T-helper 1 cell treated with Interleukin-12 subunit alpha and Interleukin-12 subunit beta and Interleukin-4 antibody, amounts not matched to agents 30 μg/mL and 1 μg/mL, for 36 hours (primary cell): ENCODE measurements around the gene PDE4C.

Experiments
- H3K27ac Mint-ChIP-seq: one replicate; pipeline ENCODE4 v1.8.0; 2021; ENCODE audit warnings: mild to moderate bottlenecking, mixed read lengths
- H3K27me3 Mint-ChIP-seq: one replicate; pipeline ENCODE4 v1.8.0; 2021; ENCODE audit warnings: low read depth, mixed read lengths
- H3K36me3 Mint-ChIP-seq: one replicate; pipeline ENCODE4 v1.8.0; 2021; ENCODE audit warnings: low read depth, mixed read lengths
- H3K4me1 Mint-ChIP-seq: one replicate; pipeline ENCODE4 v1.8.0; 2021; ENCODE audit warnings: low read depth, mixed read lengths
- H3K4me3 Mint-ChIP-seq: one replicate; pipeline ENCODE4 v1.8.0; 2021; ENCODE audit warnings: mild to moderate bottlenecking, moderate library complexity, mixed read lengths
- H3K9me3 Mint-ChIP-seq: one replicate; pipeline ENCODE4 v1.8.0; 2021; ENCODE audit warnings: mixed read lengths

PDE4C gene

GRCh38 chr19:18183529-18183928, 42.7 kb downstream of the PDE4C start:
- peaks cover 1% of the 10 kb centered on the region for H3K4me1 Mint-ChIP-seq

GRCh38 chr19:18179957-18180356, 46.3 kb downstream of the PDE4C start:
- H3K4me1 Mint-ChIP-seq: peaks cover 6% of the 10 kb centered on the region
- no peaks in the 10 kb centered on the region for H3K27me3 Mint-ChIP-seq
- H3K4me3 Mint-ChIP-seq: no peak overlapping the region
- H3K9me3 Mint-ChIP-seq: no peaks in the 10 kb centered on the region
- H3K27ac Mint-ChIP-seq: no peak overlapping the region
- H3K36me3 Mint-ChIP-seq: peaks cover 19% of the 10 kb centered on the region

More at GRCh38 chr19:18183529-18183928, 42.7 kb downstream of the PDE4C start:
- peaks cover 2% of the 10 kb centered on the region for H3K36me3 Mint-ChIP-seq
- H3K9me3 Mint-ChIP-seq: no peaks in the 10 kb centered on the region
- H3K4me3 Mint-ChIP-seq: no peak overlapping the region
- H3K27ac Mint-ChIP-seq: no peak overlapping the region
- no peaks in the 10 kb centered on the region for H3K27me3 Mint-ChIP-seq

- Mint-ChIP-seq H3K4me1 (peaks cover 22% of the 10 kb centered on the region), H3K36me3 (peaks cover 20% of the 10 kb centered on the region), H3K9me3 (no peaks in the 10 kb centered on the region), H3K4me3 (peak overlapping the region; percentile 28), H3K27ac (no peak overlapping the region), H3K27me3 (no peaks in the 10 kb centered on the region)
These were observed 49.6 kb downstream of the PDE4C start for GRCh38 chr19:18176367-18177310.

GRCh38 chr19:18174983-18175382, 51.3 kb downstream of the PDE4C start:
- Mint-ChIP-seq H3K4me1 (peaks cover 21% of the 10 kb centered on the region), H3K9me3 (no peaks in the 10 kb centered on the region), H3K27me3 (no peaks in the 10 kb centered on the region), H3K27ac (no peak overlapping the region), H3K36me3 (peaks cover 22% of the 10 kb centered on the region), H3K4me3 (peak overlapping the region; percentile 90)
